K562 (cell line): ENCODE results near the gene CAPN12. TPM values are rescaled to one million over a fixed set of nuclear protein-coding genes. Genes with fewer than 3 reads are reported as not detected.
A peak's percentile ranks its signal among the peaks of the same experiment; 100 is the strongest.

Source experiments
- CCNT2 ChIP-seq: IDR thresholded peaks from 2 replicates; pipeline ENCODE4 v1.6.1; 2011; ENCODE audit warnings: borderline replicate concordance, low read depth, mild to moderate bottlenecking, moderate library complexity, mixed read lengths, low read length; ENCODE audit not compliant: insufficient read length; ENCODE audit errors: extremely low read depth
- CEBPG ChIP-seq, 3 experiments: fragments of 200-800 bp in 1 of 3; sonication (Bioruptor generic) in 1 of 3; sonication (generic) in 1 of 3; formaldehyde crosslinking in 1 of 3; IDR thresholded peaks in 2 of 3; conservative IDR thresholded peaks in 1 of 3; 2 replicates each; pipeline versions ENCODE4 v1.6.1 to v1.8.0; 2016 to 2022; ENCODE audit warnings: missing compliant biosample characterization in 2 of 3, missing genetic modification characterization in 2 of 3, mild to moderate bottlenecking in 1 of 3, missing genetic modification reagents in 1 of 3
- CREB1 ChIP-seq, 2 experiments: sonication (generic) in 1 of 2; formaldehyde crosslinking in 1 of 2; IDR thresholded peaks; 2 replicates each; pipeline versions ENCODE4 v1.6.1 to v1.8.0; 2012 to 2022; ENCODE audit warnings: inconsistent platforms in 1 of 2, mild to moderate bottlenecking in 1 of 2, missing genetic modification reagents in 1 of 2, moderate library complexity in 1 of 2
- CREM ChIP-seq: IDR thresholded peaks from 2 replicates; pipeline ENCODE4 v1.6.1; 2014; ENCODE audit warnings: antibody characterized with exemption, low read depth
- KDM5B ChIP-seq: fragments of 200-600 bp; sonication (generic); IDR thresholded peaks from 2 replicates; pipeline ENCODE4 v1.6.1; 2012; ENCODE audit warnings: low read depth, mild to moderate bottlenecking, moderate library complexity, low read length, control low read depth, inconsistent platforms; ENCODE audit not compliant: insufficient replicate concordance
- KLF13 ChIP-seq: fragments of 450-650 bp; IDR thresholded peaks from 2 replicates; pipeline ENCODE4 v1.6.1; 2016; ENCODE audit warnings: missing genetic modification characterization, low read depth, mild to moderate bottlenecking, missing compliant biosample characterization, moderate library complexity, borderline replicate concordance
- MECOM ChIP-seq: fragments of 250-450 bp; sonication (Bioruptor Pico); IDR thresholded peaks from 2 replicates; pipeline ENCODE4 v1.8.0; 2022; ENCODE audit warnings: inconsistent platforms
- NCOA6 ChIP-seq: fragments of 450-650 bp; IDR thresholded peaks from 2 replicates; pipeline ENCODE4 v1.6.1; 2017; ENCODE audit warnings: mild to moderate bottlenecking
- PHF8 ChIP-seq: fragments of 200-600 bp; sonication (generic); IDR thresholded peaks from 2 replicates; pipeline ENCODE4 v1.6.1; 2012; ENCODE audit warnings: mixed run types, mild to moderate bottlenecking, inconsistent platforms, low read length, moderate library complexity, borderline replicate concordance
- POLR2G ChIP-seq: fragments of 200-400 bp; formaldehyde crosslinking; IDR thresholded peaks from 2 replicates; pipeline ENCODE4 v1.6.1; 2017; ENCODE audit warnings: low read depth, mild to moderate bottlenecking, antibody characterized with exemption, low read length, moderate library complexity
- RBFOX2 ChIP-seq: fragments of 200-400 bp; formaldehyde crosslinking; IDR thresholded peaks from 2 replicates; pipeline ENCODE4 v1.6.1; 2017; ENCODE audit warnings: low read depth, mild to moderate bottlenecking, low read length, moderate library complexity
- ZNF316 ChIP-seq: fragments of 450-650 bp; IDR thresholded peaks from 2 replicates; pipeline ENCODE4 v1.6.1; 2016
- polyA plus RNA-seq, 8 experiments: library from polyadenylated mRNA; depleted of rRNA in 4 of 8; stranded (reverse) in 5 of 8; unstranded in 3 of 8; fragments of >200 nt; fragmentation: Nextera tagmentation in 2 of 8; fragmentation: Illumina TruSeq in 1 of 8; extraction: Ambion mirVana in 2 of 8; extraction: Trizol in 1 of 8; gene quantifications; 2 replicates each; pipeline versions ENCODE4 v1.2.1 to v1.2.3, GENCODE V29; 2011 to 2014; ENCODE audit warnings: inconsistent platforms in 1 of 8, missing spikeins in 1 of 8
- total RNA-seq, 7 experiments: library from RNA; depleted of rRNA in 6 of 7; stranded (reverse); fragments of >200 nt in 6 of 7; fragmentation: Illumina TruSeq in 2 of 7; extraction: Trizol in 2 of 7; gene quantifications; 2 replicates each; pipeline versions ENCODE4 v1.2.1 to v1.2.3, GENCODE V29; 2011 to 2021; ENCODE audit warnings: low replicate concordance in 1 of 7
- TF ChIP-seq, protein P1 (sequence below): sonication (generic); IDR thresholded peaks from 2 replicates; pipeline ENCODE4 v1.6.1; 2016
- TF ChIP-seq, protein P2 (sequence below): sonication (generic); formaldehyde crosslinking; IDR thresholded peaks from 2 replicates; pipeline ENCODE4 v1.8.0; 2022; ENCODE audit warnings: mild to moderate bottlenecking, missing genetic modification reagents
- TF ChIP-seq, protein P3 (sequence below): fragments of 250-450 bp; sonication (Bioruptor Pico); IDR thresholded peaks from 2 replicates; pipeline ENCODE4 v1.9.0; 2021; ENCODE audit warnings: mild to moderate bottlenecking, inconsistent platforms
- TF ChIP-seq, protein P4 (sequence below): fragments of 250-450 bp; sonication (Bioruptor Pico); IDR thresholded peaks from 2 replicates; pipeline ENCODE4 v1.5.1; 2021; ENCODE audit warnings: mild to moderate bottlenecking

CAPN12 gene
- total and polyA plus RNA-seq, 9 of the 15 experiments (the other 6 are each of a cell fraction or from before 2014, with no cell fraction given): 0.83 to 7.0 (median 1.6) TPM

DNA sequence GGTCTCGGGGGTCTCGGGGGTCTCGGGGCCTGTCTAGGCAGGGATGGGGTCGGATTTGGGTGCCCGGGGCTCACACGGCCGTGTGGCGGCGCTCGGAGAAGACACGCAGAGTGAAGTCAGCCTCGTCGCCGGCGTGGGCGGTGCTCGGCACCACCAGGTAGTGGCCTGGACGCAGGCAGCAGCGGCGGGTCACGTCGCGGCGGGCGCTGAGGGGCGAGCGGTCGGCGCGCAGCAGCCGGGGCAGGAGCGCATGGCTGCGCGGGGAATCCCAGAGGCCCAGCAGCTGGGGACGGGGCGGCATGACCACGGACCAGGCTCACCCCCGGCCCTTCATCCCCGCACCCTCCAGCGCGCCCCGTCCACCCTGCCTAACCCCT is 8.2 kb downstream of the CAPN12 start (continued):
- TF ChIP-seq, protein P1, sequence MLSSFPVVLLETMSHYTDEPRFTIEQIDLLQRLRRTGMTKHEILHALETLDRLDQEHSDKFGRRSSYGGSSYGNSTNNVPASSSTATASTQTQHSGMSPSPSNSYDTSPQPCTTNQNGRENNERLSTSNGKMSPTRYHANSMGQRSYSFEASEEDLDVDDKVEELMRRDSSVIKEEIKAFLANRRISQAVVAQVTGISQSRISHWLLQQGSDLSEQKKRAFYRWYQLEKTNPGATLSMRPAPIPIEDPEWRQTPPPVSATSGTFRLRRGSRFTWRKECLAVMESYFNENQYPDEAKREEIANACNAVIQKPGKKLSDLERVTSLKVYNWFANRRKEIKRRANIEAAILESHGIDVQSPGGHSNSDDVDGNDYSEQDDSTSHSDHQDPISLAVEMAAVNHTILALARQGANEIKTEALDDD: no peak
- TF ChIP-seq, protein P2, sequence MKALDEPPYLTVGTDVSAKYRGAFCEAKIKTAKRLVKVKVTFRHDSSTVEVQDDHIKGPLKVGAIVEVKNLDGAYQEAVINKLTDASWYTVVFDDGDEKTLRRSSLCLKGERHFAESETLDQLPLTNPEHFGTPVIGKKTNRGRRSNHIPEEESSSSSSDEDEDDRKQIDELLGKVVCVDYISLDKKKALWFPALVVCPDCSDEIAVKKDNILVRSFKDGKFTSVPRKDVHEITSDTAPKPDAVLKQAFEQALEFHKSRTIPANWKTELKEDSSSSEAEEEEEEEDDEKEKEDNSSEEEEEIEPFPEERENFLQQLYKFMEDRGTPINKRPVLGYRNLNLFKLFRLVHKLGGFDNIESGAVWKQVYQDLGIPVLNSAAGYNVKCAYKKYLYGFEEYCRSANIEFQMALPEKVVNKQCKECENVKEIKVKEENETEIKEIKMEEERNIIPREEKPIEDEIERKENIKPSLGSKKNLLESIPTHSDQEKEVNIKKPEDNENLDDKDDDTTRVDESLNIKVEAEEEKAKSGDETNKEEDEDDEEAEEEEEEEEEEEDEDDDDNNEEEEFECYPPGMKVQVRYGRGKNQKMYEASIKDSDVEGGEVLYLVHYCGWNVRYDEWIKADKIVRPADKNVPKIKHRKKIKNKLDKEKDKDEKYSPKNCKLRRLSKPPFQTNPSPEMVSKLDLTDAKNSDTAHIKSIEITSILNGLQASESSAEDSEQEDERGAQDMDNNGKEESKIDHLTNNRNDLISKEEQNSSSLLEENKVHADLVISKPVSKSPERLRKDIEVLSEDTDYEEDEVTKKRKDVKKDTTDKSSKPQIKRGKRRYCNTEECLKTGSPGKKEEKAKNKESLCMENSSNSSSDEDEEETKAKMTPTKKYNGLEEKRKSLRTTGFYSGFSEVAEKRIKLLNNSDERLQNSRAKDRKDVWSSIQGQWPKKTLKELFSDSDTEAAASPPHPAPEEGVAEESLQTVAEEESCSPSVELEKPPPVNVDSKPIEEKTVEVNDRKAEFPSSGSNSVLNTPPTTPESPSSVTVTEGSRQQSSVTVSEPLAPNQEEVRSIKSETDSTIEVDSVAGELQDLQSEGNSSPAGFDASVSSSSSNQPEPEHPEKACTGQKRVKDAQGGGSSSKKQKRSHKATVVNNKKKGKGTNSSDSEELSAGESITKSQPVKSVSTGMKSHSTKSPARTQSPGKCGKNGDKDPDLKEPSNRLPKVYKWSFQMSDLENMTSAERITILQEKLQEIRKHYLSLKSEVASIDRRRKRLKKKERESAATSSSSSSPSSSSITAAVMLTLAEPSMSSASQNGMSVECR (CRISPR knock-in tag): no peak
- TF ChIP-seq KLF13: no peak
- TF ChIP-seq, protein P3, sequence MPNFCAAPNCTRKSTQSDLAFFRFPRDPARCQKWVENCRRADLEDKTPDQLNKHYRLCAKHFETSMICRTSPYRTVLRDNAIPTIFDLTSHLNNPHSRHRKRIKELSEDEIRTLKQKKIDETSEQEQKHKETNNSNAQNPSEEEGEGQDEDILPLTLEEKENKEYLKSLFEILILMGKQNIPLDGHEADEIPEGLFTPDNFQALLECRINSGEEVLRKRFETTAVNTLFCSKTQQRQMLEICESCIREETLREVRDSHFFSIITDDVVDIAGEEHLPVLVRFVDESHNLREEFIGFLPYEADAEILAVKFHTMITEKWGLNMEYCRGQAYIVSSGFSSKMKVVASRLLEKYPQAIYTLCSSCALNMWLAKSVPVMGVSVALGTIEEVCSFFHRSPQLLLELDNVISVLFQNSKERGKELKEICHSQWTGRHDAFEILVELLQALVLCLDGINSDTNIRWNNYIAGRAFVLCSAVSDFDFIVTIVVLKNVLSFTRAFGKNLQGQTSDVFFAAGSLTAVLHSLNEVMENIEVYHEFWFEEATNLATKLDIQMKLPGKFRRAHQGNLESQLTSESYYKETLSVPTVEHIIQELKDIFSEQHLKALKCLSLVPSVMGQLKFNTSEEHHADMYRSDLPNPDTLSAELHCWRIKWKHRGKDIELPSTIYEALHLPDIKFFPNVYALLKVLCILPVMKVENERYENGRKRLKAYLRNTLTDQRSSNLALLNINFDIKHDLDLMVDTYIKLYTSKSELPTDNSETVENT (CRISPR knock-in tag): no peak
- TF ChIP-seq CEBPG (CRISPR knock-in tag; IDR thresholded peaks at IDR 0.05): 0 out of 2 replicates have a peak, but pooled peaks have one; percentile 0
- TF ChIP-seq CEBPG (tag; conservative IDR thresholded peaks at IDR 0.05 in 1 of 2, IDR thresholded peaks at IDR 0.05 in 1 of 2): no peak
- peak; percentile 28; the same call in 1 of the 2 replicates for TF ChIP-seq CREB1 (IDR thresholded peaks at IDR 0.05)
- no peak for TF ChIP-seq CREB1 (CRISPR knock-in tag; IDR thresholded peaks at IDR 0.05)
- TF ChIP-seq CREM: peak; percentile 48; the same call in 1 of the 2 replicates
- no peak for TF ChIP-seq ZNF316
- TF ChIP-seq CCNT2: peak; percentile 54
- no peak for TF ChIP-seq MECOM (CRISPR knock-in tag)
- peak; percentile 95 for TF ChIP-seq NCOA6
- TF ChIP-seq, protein P4, sequence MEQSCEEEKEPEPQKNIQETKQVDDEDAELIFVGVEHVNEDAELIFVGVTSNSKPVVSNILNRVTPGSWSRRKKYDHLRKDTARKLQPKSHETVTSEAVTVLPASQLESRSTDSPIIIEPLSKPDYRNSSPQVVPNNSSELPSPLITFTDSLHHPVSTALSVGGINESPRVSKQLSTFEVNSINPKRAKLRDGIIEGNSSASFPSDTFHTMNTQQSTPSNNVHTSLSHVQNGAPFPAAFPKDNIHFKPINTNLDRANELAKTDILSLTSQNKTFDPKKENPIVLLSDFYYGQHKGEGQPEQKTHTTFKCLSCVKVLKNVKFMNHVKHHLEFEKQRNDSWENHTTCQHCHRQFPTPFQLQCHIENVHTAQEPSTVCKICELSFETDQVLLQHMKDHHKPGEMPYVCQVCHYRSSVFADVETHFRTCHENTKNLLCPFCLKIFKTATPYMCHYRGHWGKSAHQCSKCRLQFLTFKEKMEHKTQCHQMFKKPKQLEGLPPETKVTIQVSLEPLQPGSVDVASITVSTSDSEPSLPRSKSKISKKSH: no peak
- TF ChIP-seq PHF8: peak; percentile 38; the same call in 1 of the 2 replicates
- peak; percentile 55 for TF ChIP-seq KDM5B
- peak; percentile 79 for TF ChIP-seq POLR2G
- peak; percentile 67 for TF ChIP-seq RBFOX2
- TF ChIP-seq, all 486 proteins: peak for 28
